CD14-positive monocyte (primary cell): ENCODE measurements around the gene FGD4. TPM values are rescaled to one million over a fixed set of nuclear protein-coding genes. Genes with fewer than 3 reads are reported as not detected.

Experiments used
- DNase-seq, 3 donors: peaks; one replicate each; pipeline ENCODE4 v3.0.0-alpha.2; 2011 to 2022
- H2AFZ ChIP-seq: 2 replicates; pipeline ENCODE4 v1.6.0; 2012; ENCODE audit warnings: mild to moderate bottlenecking, low read depth, low read length, inconsistent platforms; ENCODE audit not compliant: insufficient read depth, poor library complexity, severe bottlenecking
- H3K27ac ChIP-seq, 2 donors: 1 replicate in 1 of 2; 2 replicates in 1 of 2; pipeline ENCODE4 v1.5.1; 2012 to 2013; ENCODE audit warnings: low read length in 2 of 2, control low read depth in 1 of 2, inconsistent platforms in 1 of 2, low read depth in 1 of 2, mild to moderate bottlenecking in 1 of 2
- H3K27me3 ChIP-seq, 2 donors: one replicate each; pipeline versions ENCODE4 v1.6.0 to v1.6.1; 2011 to 2013; ENCODE audit warnings: low read length in 2 of 2; ENCODE audit not compliant: control insufficient read depth in 2 of 2, insufficient read depth in 2 of 2
- H3K36me3 ChIP-seq, 2 donors: replicated peaks in 1 of 2; 1 replicate in 1 of 2; 2 replicates in 1 of 2; pipeline versions ENCODE4 v1.5.1 to v1.6.1; 2012 to 2013; ENCODE audit warnings: low read length in 2 of 2, control low read depth in 1 of 2, inconsistent platforms in 1 of 2, mild to moderate bottlenecking in 1 of 2; ENCODE audit not compliant: insufficient read depth in 2 of 2, control insufficient read depth in 1 of 2
- H3K4me1 ChIP-seq, 2 donors: 1 replicate in 1 of 2; 2 replicates in 1 of 2; pipeline versions ENCODE4 v1.5.1 to v1.6.1; 2012 to 2013; ENCODE audit warnings: low read length in 2 of 2, control low read depth in 1 of 2, inconsistent platforms in 1 of 2, mild to moderate bottlenecking in 1 of 2, moderate library complexity in 1 of 2; ENCODE audit not compliant: insufficient read depth in 2 of 2, control insufficient read depth in 1 of 2
- H3K4me2 ChIP-seq: replicated peaks from 2 replicates; pipeline ENCODE3; 2012; ENCODE audit warnings: low read length, moderate library complexity, mild to moderate bottlenecking; ENCODE audit not compliant: poor library complexity, severe bottlenecking; ENCODE audit errors: extremely low read depth
- H3K4me3 ChIP-seq, 3 experiments: fragments of 200-600 bp in 1 of 3; sonication (generic) in 1 of 3; replicated peaks in 1 of 3; 1 replicate in 2 of 3; 2 replicates in 1 of 3; pipeline ENCODE4 v1.5.1; 2011 to 2013; ENCODE audit warnings: low read length in 3 of 3, mild to moderate bottlenecking in 3 of 3, control low read depth in 2 of 3, low read depth in 2 of 3, inconsistent platforms in 1 of 3, moderate library complexity in 1 of 3
- H3K79me2 ChIP-seq: 2 replicates; pipeline ENCODE4 v1.6.0; 2012; ENCODE audit warnings: mild to moderate bottlenecking, control low read depth, inconsistent platforms, low read length, moderate library complexity; ENCODE audit not compliant: insufficient read depth
- H3K9ac ChIP-seq: 2 replicates; pipeline ENCODE4 v1.6.0; 2017; ENCODE audit warnings: low read length, mild to moderate bottlenecking; ENCODE audit not compliant: insufficient read depth, poor library complexity, severe bottlenecking
- H3K9me3 ChIP-seq, 2 donors: replicated peaks in 1 of 2; 1 replicate in 1 of 2; 2 replicates in 1 of 2; pipeline versions ENCODE4 v1.5.1 to v1.6.1; 2012 to 2013; ENCODE audit warnings: low read length in 2 of 2, control low read depth in 1 of 2; ENCODE audit not compliant: control insufficient read depth in 1 of 2, insufficient read depth in 1 of 2
- H4K20me1 ChIP-seq: 2 replicates; pipeline ENCODE4 v1.6.0; 2012; ENCODE audit warnings: mild to moderate bottlenecking, low read length, control low read depth, moderate library complexity; ENCODE audit not compliant: insufficient read depth
- H3K27ac Mint-ChIP-seq, 7 donors: one replicate each; pipeline ENCODE4 v1.8.0; 2020; ENCODE audit warnings: mild to moderate bottlenecking in 7 of 7, mixed read lengths in 7 of 7, moderate library complexity in 6 of 7, inconsistent platforms in 2 of 7
- H3K27me3 Mint-ChIP-seq, 3 donors: one replicate each; pipeline ENCODE4 v1.8.0; 2021 to 2022; ENCODE audit warnings: low read depth in 3 of 3, mild to moderate bottlenecking in 3 of 3, mixed read lengths in 3 of 3, moderate library complexity in 3 of 3, inconsistent platforms in 1 of 3
- H3K36me3 Mint-ChIP-seq, 2 donors: one replicate each; pipeline ENCODE4 v1.8.0; 2020; ENCODE audit warnings: mixed read lengths in 2 of 2, inconsistent platforms in 1 of 2, mild to moderate bottlenecking in 1 of 2
- H3K4me1 Mint-ChIP-seq: one replicate; pipeline ENCODE4 v1.8.0; 2020; ENCODE audit warnings: mild to moderate bottlenecking, mixed read lengths
- H3K4me3 Mint-ChIP-seq, 2 donors: one replicate each; pipeline ENCODE4 v1.8.0; 2020; ENCODE audit warnings: mild to moderate bottlenecking in 2 of 2, mixed read lengths in 2 of 2, moderate library complexity in 1 of 2
- H3K9me3 Mint-ChIP-seq, 7 donors: one replicate each; pipeline ENCODE4 v1.8.0; 2020 to 2022; ENCODE audit warnings: mixed read lengths in 7 of 7, mild to moderate bottlenecking in 6 of 7, moderate library complexity in 6 of 7, inconsistent platforms in 2 of 7
- WGBS: methylation state at CpG from one replicate; pipeline ENCODE4 v1.1.5; 2013; ENCODE audit warnings: missing lambda C conversion rate; ENCODE audit not compliant: insufficient coverage; 5-methylcytosine and 5-hydroxymethylcytosine counted together
- intact Hi-C, 2 donors: fragments of 100-400 bp; cut with micrococcal nuclease; formaldehyde crosslinking; loops; one replicate each; pipeline versions ENCODE4 v1.15.0 to v1.15.1; 2023
- polyA plus RNA-seq, 3 donors: library from polyadenylated mRNA; depleted of rRNA in 1 of 3; unstranded in 2 of 3; stranded (reverse) in 1 of 3; fragments of 300-500 nt in 2 of 3; fragments of >200 nt in 1 of 3; fragmentation: Illumina TruSeq in 2 of 3; gene quantifications; 1 replicate in 2 of 3; 2 replicates in 1 of 3; pipeline ENCODE4 v1.2.3, GENCODE V29; 2012 to 2021
- TF ChIP-seq, protein P1 (sequence below): fragments of 200-600 bp; IDR thresholded peaks from one replicate; pipeline ENCODE4 v1.8.0; 2022; ENCODE audit warnings: antibody characterized with exemption, mild to moderate bottlenecking

FGD4 gene
- polyA plus RNA-seq, 3 donors: 5.3 to 34.4 (median 6.0) TPM

- TF ChIP-seq, protein P1, sequence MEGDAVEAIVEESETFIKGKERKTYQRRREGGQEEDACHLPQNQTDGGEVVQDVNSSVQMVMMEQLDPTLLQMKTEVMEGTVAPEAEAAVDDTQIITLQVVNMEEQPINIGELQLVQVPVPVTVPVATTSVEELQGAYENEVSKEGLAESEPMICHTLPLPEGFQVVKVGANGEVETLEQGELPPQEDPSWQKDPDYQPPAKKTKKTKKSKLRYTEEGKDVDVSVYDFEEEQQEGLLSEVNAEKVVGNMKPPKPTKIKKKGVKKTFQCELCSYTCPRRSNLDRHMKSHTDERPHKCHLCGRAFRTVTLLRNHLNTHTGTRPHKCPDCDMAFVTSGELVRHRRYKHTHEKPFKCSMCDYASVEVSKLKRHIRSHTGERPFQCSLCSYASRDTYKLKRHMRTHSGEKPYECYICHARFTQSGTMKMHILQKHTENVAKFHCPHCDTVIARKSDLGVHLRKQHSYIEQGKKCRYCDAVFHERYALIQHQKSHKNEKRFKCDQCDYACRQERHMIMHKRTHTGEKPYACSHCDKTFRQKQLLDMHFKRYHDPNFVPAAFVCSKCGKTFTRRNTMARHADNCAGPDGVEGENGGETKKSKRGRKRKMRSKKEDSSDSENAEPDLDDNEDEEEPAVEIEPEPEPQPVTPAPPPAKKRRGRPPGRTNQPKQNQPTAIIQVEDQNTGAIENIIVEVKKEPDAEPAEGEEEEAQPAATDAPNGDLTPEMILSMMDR: no peak
- H3K9me3 Mint-ChIP-seq: peaks cover 0 to 1% (median 0%) of the 10 kb centered on the region in 7 donors
- peaks cover 80% of the 10 kb centered on the region in 2 donors for H3K4me1 ChIP-seq
- peak overlapping the region in 1 of 2 donors; percentile 2 for H3K27ac ChIP-seq
- peaks cover 66% of the 10 kb centered on the region for H3K4me1 Mint-ChIP-seq
- H3K4me3 Mint-ChIP-seq: no peak overlapping the region
- no peaks in the 10 kb centered on the region for H3K9me3 ChIP-seq
- H3K27me3 Mint-ChIP-seq: peaks cover 0 to 2% (median 0%) of the 10 kb centered on the region in 3 donors
- peak in 1 of 3 donors; percentile 44 for DNase-seq
- WGBS: no CpG with 5 or more reads among the region's 5 CpGs
- peak overlapping the region in 4 of 7 donors; percentile 21 to 86 (median 52) for H3K27ac Mint-ChIP-seq
- no peaks in the 10 kb centered on the region for H3K36me3 ChIP-seq
- H3K4me2 ChIP-seq: no peak overlapping the region
- H3K9ac ChIP-seq: no peak overlapping the region
- H3K27me3 ChIP-seq: no peaks in the 10 kb centered on the region
- H4K20me1 ChIP-seq: no peaks in the 10 kb centered on the region
- H3K4me3 ChIP-seq: no peak overlapping the region
- no peak overlapping the region for H2AFZ ChIP-seq
- H3K79me2 ChIP-seq: peaks cover 17% of the 10 kb centered on the region
- intact Hi-C loops: no loop called here
- no peaks in the 10 kb centered on the region for H3K36me3 Mint-ChIP-seq
Measured at GRCh38 chr12:32478858-32479725, 79.7 kb downstream of the FGD4 start.

DNA sequence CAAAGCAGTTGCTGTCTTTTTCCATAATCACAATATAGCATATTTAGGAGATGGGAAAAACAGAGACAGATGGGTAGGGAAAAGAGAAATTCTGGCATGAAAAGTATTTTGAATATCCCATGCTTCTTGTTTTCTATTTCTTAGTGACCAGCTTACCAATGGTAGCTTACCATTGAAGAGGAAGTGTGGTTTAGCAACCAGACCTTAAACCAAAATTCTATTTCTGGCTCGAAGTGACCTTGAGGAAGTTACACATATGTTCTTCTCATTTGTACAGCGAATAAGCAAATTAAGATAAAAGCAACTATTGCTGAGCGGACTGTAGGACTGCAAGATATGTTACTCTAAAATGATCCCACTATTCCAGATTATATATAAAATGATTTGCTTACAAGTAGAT is 82.9 kb downstream of the FGD4 start:
- peaks cover 0 to 1% (median 0%) of the 10 kb centered on the region in 7 donors for H3K9me3 Mint-ChIP-seq
- Histone ChIP-seq H2AFZ (no peak overlapping the region), H3K79me2 (peaks cover 36% of the 10 kb centered on the region), H3K4me3 (peak overlapping the region in 1 of 3 experiments; percentile 66), H3K4me2 (peak overlapping the region; percentile 79), H3K36me3 (no peaks in the 10 kb centered on the region), H4K20me1 (no peaks in the 10 kb centered on the region), H3K9me3 (no peaks in the 10 kb centered on the region), H3K27ac (peak overlapping the region; percentile 88 to 95), H3K9ac (peak overlapping the region; percentile 41), H3K27me3 (no peaks in the 10 kb centered on the region), H3K4me1 (peaks cover 74 to 78% of the 10 kb centered on the region in 2 donors)
- WGBS: no CpG with 5 or more reads among the region's 3 CpGs
- H3K27ac Mint-ChIP-seq: peak overlapping the region; percentile 93 to 99 (median 98)
- intact Hi-C loops: loop anchor here (5.0 to 10.0 kb wide), 4 partner anchors 40 to 737 kb away; no protein-coding TSS in a partner anchor
- peak overlapping the region; percentile 25 to 73 for H3K4me3 Mint-ChIP-seq
- peak; percentile 77 to 94 (median 86) for DNase-seq
- H3K4me1 Mint-ChIP-seq: peaks cover 56% of the 10 kb centered on the region
- TF ChIP-seq, protein P1: no peak
- no peaks in the 10 kb centered on the region for H3K36me3 Mint-ChIP-seq
- no peaks in the 10 kb centered on the region for H3K27me3 Mint-ChIP-seq
